GM21528 (cell line): ENCODE measurements around the gene DYRK1A.

ENCODE experiments used
- ATAC-seq: cut with Tn5 transposase; IDR thresholded peaks from one replicate; pipeline ENCODE4 v1.9.1; 2021; ENCODE audit warnings: mild to moderate bottlenecking, moderate library complexity; ENCODE audit not compliant: unreplicated experiment, low FRiP score

DYRK1A gene

GRCh38 chr21:37443683-37444082, 77.1 kb downstream of the DYRK1A start:
- no peak for ATAC-seq

DNA sequence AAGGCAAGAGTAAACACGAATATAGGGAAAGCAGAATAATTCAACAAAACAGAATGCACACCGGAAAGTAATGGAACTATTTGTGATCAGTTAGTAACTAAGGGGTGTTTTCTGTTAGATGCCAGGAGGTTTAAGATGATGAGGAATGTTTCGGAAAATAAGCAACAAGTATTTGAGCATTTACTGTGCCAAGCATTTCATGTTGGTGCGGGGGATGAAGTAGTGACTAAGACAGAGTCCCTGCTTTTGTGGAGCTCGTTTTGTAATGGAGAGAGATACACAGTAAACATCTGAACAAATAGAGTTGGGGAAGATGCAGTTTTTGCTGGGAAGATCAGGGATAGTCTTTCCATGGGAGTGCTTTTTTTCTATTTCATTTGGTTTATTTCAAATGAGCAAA, 78.7 kb downstream of the DYRK1A start:
- ATAC-seq: no peak

GRCh38 chr21:37446552-37446951, 80.0 kb downstream of the DYRK1A start:
- no peak for ATAC-seq

- no peak for ATAC-seq
Measured at GRCh38 chr21:37447288-37447936, 80.8 kb downstream of the DYRK1A start.

DNA sequence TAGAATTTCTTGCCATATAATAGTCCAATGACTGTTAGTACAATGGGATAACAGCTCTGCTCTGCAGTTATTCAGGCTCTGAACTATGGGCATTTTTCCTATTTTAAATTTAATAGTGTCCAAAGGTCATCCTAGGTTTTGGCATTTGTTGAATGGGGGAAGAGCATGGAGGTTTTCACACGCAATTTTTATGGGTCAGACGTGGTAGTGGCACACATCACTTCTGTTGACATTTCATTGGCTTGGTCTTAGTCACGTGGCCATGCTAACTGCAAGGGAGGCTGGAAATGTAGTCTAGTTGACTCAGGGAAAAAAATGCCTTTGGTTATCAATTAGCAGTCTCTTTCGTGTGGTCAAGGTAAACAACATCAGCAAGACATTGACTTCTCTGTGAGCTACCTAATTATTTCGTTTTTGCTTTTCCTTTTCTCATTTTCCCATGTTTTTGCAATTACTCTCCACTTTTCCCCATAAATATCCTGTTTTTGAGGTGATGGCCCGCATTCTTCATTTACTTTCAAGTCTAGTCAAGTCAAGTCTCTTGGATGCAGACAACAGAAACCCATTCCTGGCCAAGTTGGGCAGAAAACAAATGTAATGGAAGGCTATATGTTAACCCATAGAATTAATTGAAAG, 82.8 kb downstream of the DYRK1A start:
- ATAC-seq: no peak

DNA sequence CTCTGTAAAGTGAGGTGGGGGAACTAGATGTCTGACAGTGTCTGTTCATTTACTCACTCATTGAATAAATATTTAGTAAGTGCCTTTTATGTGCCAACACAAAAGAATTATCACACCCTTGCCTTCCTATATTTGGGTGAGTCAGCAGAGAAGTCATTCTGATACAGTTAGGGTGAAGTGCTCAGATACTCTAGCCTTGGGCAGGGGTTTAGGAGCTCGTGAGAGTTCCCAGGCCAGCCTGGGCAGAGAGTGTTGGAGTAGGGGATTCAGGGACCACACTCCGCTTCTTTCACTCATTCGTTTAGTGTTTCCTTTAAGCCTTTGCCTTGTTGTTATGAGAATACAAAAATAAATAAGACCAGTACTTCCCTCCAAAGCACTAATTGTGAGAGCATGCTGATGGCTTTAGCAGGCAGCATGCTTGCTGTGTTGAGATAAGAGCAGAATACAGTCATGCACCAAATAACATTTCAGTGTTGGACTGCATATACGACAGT, 83.9 kb downstream of the DYRK1A start:
- no peak for ATAC-seq

DNA sequence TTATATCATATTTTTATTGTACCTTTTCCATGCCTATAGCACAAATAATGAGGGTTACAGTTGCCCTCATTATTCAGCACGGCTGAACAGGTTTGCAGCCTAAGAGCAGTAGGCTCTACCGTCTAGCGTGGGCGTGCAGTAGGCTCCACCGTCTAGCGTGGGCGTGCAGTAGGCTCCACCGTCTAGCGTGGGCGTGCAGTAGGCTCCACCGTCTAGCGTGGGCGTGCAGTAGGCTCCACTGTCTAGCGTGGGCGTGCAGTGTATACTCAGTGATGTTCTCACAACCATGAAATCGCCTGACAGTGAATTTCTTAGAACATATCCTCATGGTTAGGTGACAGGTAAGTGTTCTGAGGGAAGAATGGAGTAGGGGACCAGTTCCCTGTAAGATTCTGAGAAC, 84.9 kb downstream of the DYRK1A start:
- no peak for ATAC-seq

DNA sequence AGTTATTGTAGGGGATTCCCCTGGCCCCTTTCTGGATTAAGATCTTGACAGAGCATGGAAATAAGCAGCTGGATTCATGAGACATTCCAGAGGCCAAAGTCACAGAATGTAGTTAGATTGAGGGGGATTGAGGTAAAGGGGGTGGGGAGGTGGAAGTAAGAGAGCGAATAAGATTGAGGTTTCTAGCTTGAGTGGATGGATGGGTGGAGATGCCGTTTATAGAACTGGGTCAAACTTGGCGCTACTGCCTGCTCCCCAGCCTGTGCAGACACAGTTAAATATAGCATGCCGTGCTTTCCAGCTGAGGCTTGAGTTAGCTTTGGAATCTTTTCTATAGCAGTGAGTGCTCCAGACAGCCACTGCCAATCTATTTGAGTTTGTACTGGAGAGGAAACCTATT, 85.7 kb downstream of the DYRK1A start:
- no peak for ATAC-seq

- ATAC-seq: no peak
Measured at GRCh38 chr21:37453350-37453749, 86.8 kb downstream of the DYRK1A start.

DNA sequence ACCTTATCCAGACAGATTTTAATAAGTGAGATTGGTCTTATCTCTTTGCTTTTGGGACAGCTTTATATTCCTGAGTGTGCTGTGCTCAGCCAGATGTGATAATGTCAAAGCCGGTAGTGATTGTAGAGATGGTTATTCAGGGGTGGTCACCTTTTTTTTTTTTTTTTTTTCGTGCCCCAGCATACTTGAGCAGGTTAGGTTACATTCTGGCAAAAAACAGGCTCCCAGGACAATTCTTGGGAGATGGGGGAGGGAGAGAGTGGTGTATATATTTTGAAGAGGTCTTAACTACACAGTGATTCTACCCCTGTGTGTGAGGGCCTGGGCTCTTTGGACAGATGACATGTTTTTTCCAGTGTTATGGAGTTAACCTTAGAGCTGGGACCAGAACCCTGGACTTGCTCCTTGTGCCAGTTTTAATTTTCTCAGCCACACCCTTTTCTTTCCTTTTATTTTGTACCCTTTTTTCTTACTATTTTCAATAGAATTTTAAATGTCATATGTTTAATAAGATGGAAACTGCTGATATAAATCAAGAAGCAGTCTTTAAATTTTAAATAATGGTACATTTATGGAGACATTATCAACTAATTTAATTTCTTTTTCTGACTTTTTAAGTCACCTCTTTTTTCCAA, 88.4 kb downstream of the DYRK1A start:
- ATAC-seq: no peak

DNA sequence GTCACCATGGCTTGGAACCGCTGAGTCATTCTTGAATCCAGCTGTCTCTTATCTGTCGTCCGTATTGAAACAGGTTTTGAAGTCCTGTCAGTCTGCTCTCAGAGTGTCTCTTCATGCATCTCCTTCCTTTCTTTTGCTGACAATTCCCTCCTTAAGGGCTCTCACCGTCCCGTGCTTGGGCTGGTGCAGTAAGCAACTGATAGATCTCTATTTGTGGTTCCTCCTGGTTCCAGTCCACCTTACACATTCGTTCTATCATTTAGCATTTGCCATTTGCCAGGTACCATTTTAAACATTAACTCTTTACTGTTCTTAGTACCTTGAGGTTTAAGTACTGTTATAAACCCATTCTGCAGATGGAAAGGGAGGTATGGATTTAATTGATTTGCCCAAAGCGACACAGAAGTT, 88.9 kb downstream of the DYRK1A start:
- ATAC-seq: no peak

- ATAC-seq: no peak
Measured at GRCh38 chr21:37458669-37459276, 92.2 kb downstream of the DYRK1A start.

DNA sequence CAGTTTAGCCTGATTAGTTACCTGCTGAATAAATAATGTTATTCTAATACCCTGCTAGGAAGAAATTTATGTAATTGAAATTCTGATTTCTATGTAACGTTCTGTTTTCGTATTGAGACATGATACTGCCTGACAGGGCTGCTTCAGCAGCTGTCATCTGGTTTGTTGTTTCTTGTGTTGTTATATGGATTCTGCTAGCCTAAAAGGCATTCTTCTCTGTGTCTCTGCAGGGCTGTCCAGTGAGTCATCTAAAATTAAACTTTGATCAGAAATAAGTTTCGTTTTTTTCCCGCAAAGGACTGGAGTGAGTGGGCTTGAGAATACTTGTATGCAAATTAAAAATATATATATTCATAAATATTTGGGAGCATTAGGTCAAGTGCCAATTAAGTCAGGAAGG, 93.0 kb downstream of the DYRK1A start:
- ATAC-seq: no peak

- no peak for ATAC-seq
Measured at GRCh38 chr21:37460196-37460595, 93.6 kb downstream of the DYRK1A start.

DNA sequence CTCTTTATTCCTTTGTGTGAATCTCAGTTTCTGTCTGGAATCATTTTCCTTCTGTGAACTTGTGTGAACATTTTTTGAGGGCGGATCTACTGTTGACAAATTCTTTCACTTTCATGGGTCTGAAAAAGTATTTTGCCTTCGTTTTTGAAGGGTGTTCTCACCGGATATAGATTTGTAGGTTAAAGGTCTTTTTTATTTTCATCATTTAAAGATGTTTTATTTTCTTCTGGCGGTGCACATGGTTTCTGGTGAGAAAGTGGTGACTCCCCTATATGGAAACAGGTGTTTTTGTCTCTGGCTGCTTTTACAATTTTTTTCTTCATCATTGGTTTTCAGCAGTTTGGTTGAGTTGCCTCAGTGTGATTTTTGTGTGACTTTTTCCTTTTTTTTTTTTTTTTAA, 94.9 kb downstream of the DYRK1A start:
- no peak for ATAC-seq

GRCh38 chr21:37462087-37462861, 95.7 kb downstream of the DYRK1A start:
- no peak for ATAC-seq

- no peak for ATAC-seq
Measured at GRCh38 chr21:37463083-37463801, 96.7 kb downstream of the DYRK1A start.

- no peak for ATAC-seq
Measured at GRCh38 chr21:37467082-37467481, 100.5 kb downstream of the DYRK1A start.

DNA sequence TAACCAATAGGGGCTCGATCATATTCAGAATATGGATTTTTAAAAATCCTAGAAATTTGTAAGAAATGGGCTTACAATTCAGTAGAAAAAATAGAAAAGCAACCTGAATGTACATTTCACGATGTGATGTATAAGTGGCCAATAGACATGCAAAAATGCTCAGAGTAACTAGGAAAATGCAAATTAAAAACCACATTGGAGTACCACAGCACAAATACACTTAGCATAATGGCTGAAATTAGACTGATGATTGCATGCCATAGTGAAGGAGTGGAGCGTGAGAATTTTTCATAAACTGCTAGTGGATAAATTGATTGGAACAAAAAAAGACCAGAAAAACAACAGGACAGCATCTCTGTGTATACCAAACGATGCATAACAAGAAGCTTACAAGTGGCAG, 102.3 kb downstream of the DYRK1A start:
- no peak for ATAC-seq

- ATAC-seq: no peak
Measured at GRCh38 chr21:37469441-37469840, 102.9 kb downstream of the DYRK1A start.
